ENCODE measurements around the gene SPARCL1.

SPARCL1 gene

DNA sequence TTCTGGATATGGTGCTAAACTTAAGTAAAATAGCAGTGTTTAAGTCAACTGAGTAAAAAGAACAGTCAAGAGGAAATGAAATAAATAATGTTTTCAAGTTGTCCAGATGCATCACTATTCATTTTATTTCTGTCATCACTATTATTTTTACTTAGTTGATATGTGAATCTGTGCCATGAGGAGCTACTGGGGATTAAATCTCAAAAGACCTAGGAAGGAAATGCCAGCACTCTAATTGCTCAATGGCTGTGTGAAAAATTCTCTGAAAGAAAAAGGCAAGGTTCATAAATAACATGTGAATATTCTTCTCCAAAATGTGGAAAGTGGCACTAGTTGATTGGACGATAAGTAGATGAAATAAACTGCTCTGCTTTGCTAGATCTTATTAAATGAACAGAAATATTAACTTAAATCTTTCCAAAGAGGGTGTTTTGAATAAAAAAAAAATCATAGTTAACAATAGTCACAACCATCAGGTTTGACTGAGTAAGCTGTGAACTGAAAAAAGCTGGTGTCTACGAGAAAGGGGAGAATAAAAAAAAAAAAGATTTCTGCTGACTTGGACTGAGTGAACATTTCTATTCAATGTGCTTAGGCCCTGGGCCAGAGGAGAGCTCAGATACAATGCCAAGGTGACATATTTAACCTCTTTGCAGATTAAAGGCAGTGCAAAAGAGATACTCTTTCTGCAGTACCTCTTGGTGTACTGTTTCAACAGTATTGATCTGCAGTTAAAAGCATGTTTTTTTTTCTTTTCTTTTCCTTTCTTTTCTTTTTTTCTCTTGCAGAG, 1.6 kb downstream of the SPARCL1 start:
- no peak for ATAC-seq

DNA sequence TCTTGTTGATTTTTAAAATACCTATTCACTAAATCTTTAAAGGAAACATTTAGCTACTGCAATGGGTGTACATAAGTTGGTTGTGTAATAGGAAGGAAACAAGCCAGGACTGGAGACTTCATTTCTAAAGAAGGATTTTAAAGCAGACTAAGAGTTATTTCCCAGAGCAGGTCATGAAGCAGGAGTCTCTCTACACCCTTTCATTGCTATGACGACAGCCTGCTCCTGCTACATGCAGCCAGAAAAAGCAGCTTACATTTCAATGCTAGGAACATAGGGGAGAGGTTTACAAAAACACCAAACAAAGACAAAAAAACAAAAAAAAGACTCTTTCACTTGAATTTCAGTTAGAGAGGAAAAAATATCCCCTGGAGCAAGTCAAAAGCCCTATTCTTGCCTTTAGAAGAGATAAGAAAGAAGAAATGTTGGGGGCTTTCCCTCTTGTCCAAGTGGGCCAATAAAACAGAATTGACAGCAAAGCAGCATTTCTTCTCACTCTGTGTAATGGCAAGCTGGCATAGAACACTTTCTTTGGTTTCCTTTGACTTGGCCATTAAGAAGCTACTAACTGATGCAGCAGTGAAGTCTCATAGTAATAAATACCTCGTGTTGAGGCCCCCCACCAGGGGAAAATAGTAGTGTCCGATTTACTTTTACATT, 3.4 kb downstream of the SPARCL1 start:
- no peak for ATAC-seq
- no peak for TF ChIP-seq ZNF8 (CRISPR knock-in tag; IDR thresholded peaks at IDR 0.05)
- TF ChIP-seq ZNF565 (CRISPR knock-in tag; conservative IDR thresholded peaks at IDR 0.05; ENCODE audit: low read depth), result no peak
- TF ChIP-seq TCF4 (CRISPR knock-in tag; IDR thresholded peaks at IDR 0.05; ENCODE audit: borderline replicate concordance), result no peak
- TF ChIP-seq ISL1 (CRISPR knock-in tag; IDR thresholded peaks at IDR 0.05), result no peak

More for the DNA sequence above, 1.6 kb downstream of the SPARCL1 start:
- no peak for TF ChIP-seq ZFP30 (CRISPR knock-in tag; IDR thresholded peaks at IDR 0.05)
- no peak for TF ChIP-seq ZNF8 (CRISPR knock-in tag; IDR thresholded peaks at IDR 0.05)

DNA sequence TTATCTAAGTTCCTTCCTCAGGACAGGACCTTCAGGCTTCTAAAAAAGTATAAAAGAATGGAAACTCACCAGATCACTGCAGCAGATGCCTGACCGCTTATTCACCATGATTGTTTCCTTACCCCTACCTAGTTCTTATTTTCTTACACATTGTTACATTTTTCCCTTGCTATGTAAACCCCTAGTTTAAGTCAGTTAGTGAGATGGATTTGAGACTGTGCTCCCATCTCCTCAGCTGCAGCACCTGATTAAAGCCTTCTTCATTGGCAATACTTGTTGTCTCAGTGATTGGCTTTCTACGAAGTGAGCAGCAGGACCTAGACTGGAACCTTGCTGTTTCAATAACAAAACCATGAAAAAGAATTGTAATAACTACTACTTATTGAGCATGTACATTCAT, 4.7 kb downstream of the SPARCL1 start:
- no peak for ATAC-seq
- no peak for TF ChIP-seq SNAI2 (CRISPR knock-in tag; IDR thresholded peaks at IDR 0.05)
- no peak for TF ChIP-seq TCF4 (CRISPR knock-in tag; IDR thresholded peaks at IDR 0.05; ENCODE audit: borderline replicate concordance)

DNA sequence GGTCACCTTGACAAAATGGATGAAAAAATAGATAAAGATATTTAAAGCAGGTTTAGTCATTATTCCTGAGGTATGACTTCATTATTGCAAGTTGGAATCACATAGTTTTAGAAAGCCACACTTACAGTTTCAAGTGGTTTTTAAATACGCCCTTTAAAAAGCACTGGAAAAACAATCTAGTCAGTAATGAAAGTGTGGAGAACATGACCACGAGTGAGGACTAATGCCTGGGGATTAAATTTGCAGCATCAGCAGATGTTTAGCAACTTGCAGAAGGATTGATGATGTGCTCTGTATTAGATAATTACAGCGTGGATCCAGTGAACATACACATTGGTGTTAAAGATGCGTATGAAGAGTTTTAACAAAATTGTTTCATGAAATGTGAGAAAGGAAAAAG, 5.9 kb downstream of the SPARCL1 start:
- ATAC-seq, result no peak
- TF ChIP-seq BACH2 (CRISPR knock-in tag; IDR thresholded peaks at IDR 0.05; ENCODE audit: borderline replicate concordance), result no peak
- TF ChIP-seq, protein P1, sequence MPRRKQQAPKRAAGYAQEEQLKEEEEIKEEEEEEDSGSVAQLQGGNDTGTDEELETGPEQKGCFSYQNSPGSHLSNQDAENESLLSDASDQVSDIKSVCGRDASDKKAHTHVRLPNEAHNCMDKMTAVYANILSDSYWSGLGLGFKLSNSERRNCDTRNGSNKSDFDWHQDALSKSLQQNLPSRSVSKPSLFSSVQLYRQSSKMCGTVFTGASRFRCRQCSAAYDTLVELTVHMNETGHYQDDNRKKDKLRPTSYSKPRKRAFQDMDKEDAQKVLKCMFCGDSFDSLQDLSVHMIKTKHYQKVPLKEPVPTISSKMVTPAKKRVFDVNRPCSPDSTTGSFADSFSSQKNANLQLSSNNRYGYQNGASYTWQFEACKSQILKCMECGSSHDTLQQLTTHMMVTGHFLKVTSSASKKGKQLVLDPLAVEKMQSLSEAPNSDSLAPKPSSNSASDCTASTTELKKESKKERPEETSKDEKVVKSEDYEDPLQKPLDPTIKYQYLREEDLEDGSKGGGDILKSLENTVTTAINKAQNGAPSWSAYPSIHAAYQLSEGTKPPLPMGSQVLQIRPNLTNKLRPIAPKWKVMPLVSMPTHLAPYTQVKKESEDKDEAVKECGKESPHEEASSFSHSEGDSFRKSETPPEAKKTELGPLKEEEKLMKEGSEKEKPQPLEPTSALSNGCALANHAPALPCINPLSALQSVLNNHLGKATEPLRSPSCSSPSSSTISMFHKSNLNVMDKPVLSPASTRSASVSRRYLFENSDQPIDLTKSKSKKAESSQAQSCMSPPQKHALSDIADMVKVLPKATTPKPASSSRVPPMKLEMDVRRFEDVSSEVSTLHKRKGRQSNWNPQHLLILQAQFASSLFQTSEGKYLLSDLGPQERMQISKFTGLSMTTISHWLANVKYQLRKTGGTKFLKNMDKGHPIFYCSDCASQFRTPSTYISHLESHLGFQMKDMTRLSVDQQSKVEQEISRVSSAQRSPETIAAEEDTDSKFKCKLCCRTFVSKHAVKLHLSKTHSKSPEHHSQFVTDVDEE (CRISPR knock-in tag; IDR thresholded peaks at IDR 0.05), result no peak
- TF ChIP-seq TOX (CRISPR knock-in tag; IDR thresholded peaks at IDR 0.05; ENCODE audit: borderline replicate concordance), result no peak
- no peak for TF ChIP-seq SNAI2 (CRISPR knock-in tag; IDR thresholded peaks at IDR 0.05)
- TF ChIP-seq ZC3H10 (CRISPR knock-in tag; IDR thresholded peaks at IDR 0.05), result no peak
- no peak for TF ChIP-seq GLIS3 (CRISPR knock-in tag; IDR thresholded peaks at IDR 0.05)
- TF ChIP-seq, protein P2, sequence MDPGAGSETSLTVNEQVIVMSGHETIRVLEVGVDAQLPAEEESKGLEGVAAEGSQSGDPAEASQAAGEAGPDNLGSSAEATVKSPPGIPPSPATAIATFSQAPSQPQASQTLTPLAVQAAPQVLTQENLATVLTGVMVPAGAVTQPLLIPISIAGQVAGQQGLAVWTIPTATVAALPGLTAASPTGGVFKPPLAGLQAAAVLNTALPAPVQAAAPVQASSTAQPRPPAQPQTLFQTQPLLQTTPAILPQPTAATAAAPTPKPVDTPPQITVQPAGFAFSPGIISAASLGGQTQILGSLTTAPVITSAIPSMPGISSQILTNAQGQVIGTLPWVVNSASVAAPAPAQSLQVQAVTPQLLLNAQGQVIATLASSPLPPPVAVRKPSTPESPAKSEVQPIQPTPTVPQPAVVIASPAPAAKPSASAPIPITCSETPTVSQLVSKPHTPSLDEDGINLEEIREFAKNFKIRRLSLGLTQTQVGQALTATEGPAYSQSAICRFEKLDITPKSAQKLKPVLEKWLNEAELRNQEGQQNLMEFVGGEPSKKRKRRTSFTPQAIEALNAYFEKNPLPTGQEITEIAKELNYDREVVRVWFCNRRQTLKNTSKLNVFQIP (CRISPR knock-in tag; IDR thresholded peaks at IDR 0.05; ENCODE audit: borderline replicate concordance, low read depth), result no peak
- TF ChIP-seq ZNF70 (CRISPR knock-in tag; IDR thresholded peaks at IDR 0.05), result no peak
- no peak for TF ChIP-seq ZFP3 (CRISPR knock-in tag; IDR thresholded peaks at IDR 0.05)
- no peak for TF ChIP-seq ESRRG (CRISPR knock-in tag; IDR thresholded peaks at IDR 0.05)
- TF ChIP-seq ARNTL (CRISPR knock-in tag; IDR thresholded peaks at IDR 0.05; ENCODE audit: borderline replicate concordance, low read depth), result no peak

DNA sequence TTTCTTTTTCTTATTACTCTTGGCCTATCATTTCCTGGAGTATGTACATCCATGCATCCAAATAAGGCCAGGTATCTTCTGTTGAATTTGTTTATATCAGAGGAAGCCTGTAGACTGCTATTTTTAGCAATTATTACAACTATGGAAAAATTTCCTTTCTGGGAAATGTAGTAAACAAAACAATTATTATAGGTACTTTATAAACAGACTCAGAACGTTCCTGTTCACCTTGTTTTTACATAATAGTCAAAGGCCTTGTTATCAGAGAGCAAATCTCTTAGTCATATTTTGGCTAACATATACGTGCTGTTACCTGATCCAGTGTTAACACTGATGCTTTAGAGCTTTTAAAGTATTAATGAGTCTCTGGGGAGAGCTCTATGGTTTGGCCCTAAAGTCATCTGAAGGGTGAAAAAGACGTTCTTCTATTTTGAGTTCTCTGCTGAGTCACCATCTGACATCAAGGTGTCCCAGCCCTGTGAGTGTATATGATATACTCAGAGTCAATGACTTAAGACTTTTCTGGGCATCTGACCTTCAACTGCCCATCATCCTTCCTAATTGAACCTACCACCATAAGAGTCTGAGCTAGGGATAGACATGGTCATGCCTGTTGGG, 7.3 kb downstream of the SPARCL1 start:
- 0 out of 2 replicates have a peak, but pooled peaks have one; percentile 21 for TF ChIP-seq ZC3H10 (CRISPR knock-in tag; IDR thresholded peaks at IDR 0.05)
- TF ChIP-seq SNAI2 (CRISPR knock-in tag; IDR thresholded peaks at IDR 0.05), result no peak
- TF ChIP-seq, protein P3, sequence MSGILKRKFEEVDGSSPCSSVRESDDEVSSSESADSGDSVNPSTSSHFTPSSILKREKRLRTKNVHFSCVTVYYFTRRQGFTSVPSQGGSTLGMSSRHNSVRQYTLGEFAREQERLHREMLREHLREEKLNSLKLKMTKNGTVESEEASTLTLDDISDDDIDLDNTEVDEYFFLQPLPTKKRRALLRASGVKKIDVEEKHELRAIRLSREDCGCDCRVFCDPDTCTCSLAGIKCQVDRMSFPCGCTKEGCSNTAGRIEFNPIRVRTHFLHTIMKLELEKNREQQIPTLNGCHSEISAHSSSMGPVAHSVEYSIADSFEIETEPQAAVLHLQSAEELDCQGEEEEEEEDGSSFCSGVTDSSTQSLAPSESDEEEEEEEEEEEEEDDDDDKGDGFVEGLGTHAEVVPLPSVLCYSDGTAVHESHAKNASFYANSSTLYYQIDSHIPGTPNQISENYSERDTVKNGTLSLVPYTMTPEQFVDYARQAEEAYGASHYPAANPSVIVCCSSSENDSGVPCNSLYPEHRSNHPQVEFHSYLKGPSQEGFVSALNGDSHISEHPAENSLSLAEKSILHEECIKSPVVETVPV (CRISPR knock-in tag; IDR thresholded peaks at IDR 0.05), result no peak
- peak; percentile 80 for ATAC-seq

DNA sequence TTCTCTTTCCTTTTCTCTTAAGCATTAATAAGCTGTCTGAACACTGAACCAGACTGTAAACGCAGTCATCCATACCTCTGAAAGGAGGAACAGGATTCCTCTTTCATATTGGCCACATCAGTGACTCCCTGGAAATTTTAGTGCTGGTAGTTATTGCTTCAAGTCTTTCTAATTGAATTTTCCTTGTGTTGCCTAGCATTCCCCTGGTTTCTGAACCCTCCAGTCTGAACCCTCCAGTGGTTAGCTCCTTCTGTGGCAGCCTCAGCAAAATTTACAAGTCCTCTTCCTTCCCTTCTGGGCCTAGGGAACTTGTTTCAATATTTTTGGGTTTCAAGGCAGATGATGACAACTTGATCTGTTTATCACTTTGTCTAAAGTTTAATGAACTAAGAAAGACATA, 7.9 kb downstream of the SPARCL1 start:
- ATAC-seq, result peak; percentile 57
- TF ChIP-seq ISL1 (CRISPR knock-in tag; IDR thresholded peaks at IDR 0.05) (no peak), TCF4 (CRISPR knock-in tag; IDR thresholded peaks at IDR 0.05; ENCODE audit: borderline replicate concordance) (no peak), OSR1 (CRISPR knock-in tag; IDR thresholded peaks at IDR 0.05) (no peak), ARNTL (CRISPR knock-in tag; IDR thresholded peaks at IDR 0.05; ENCODE audit: borderline replicate concordance, low read depth) (no peak), ZC3H10 (CRISPR knock-in tag; IDR thresholded peaks at IDR 0.05) (no peak), ZNF565 (CRISPR knock-in tag; conservative IDR thresholded peaks at IDR 0.05; ENCODE audit: low read depth) (no peak)
- TF ChIP-seq, protein P1 (CRISPR knock-in tag; IDR thresholded peaks at IDR 0.05), result no peak
- TF ChIP-seq, protein P3 (CRISPR knock-in tag; IDR thresholded peaks at IDR 0.05), result no peak

Measured in SK-N-SH treated with all-trans-retinoic acid at 6 μM for 48 hours (cell line).